ENCODE measurements around the gene NXF1.
"Not testable (repeated sequence)": the region's sequence is repeated elsewhere in the genome, so short reads cannot be mapped to it uniquely, and the experiment has no call there.

Gene NXF1

DNA sequence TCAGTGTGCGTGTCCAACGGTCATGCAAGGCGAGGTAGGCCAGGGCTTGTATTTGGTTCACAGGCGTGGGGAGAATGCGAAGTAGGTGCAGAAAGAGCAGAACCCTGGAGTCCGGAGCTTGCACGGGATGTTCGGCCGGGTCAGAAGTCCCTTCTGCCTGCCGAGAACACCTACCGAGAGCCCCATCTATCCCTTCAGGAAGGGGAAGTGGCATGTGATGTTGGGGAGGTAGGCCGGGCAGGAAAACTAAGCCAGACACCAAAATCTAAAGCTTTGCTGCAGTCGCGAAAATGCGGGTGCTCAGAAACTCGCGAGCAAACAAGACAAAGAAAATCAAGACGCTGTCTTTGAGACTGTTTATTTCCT lies 34.5 kb downstream of the NXF1 start:
- Histone ChIP-seq H3K4me1 (ENCODE audit: control insufficient read depth, insufficient read depth, low read length) (no peaks in the 10 kb centered on the region), H3K27ac (ENCODE audit: extremely low read depth, low read depth, low read length) (peak overlapping the region; percentile 72), H3K36me3 (ENCODE audit: control insufficient read depth in 2 of 2, insufficient read depth in 1 of 2, low read length in 2 of 2) (peaks cover 0 to 33% of the 10 kb centered on the region in 2 experiments; a peak in 2 of 3 replicates), H3K9me3 (ENCODE audit: control insufficient read depth, insufficient read depth, low read depth, low read length) (no peaks in the 10 kb centered on the region), H3K4me3 (ENCODE audit: low read depth, low read length) (peak overlapping the region; percentile 16)
- TF ChIP-seq SP2 (tag by site-specific recombination; IDR thresholded peaks at IDR 0.05), result no peak
- TF ChIP-seq, protein P1, sequence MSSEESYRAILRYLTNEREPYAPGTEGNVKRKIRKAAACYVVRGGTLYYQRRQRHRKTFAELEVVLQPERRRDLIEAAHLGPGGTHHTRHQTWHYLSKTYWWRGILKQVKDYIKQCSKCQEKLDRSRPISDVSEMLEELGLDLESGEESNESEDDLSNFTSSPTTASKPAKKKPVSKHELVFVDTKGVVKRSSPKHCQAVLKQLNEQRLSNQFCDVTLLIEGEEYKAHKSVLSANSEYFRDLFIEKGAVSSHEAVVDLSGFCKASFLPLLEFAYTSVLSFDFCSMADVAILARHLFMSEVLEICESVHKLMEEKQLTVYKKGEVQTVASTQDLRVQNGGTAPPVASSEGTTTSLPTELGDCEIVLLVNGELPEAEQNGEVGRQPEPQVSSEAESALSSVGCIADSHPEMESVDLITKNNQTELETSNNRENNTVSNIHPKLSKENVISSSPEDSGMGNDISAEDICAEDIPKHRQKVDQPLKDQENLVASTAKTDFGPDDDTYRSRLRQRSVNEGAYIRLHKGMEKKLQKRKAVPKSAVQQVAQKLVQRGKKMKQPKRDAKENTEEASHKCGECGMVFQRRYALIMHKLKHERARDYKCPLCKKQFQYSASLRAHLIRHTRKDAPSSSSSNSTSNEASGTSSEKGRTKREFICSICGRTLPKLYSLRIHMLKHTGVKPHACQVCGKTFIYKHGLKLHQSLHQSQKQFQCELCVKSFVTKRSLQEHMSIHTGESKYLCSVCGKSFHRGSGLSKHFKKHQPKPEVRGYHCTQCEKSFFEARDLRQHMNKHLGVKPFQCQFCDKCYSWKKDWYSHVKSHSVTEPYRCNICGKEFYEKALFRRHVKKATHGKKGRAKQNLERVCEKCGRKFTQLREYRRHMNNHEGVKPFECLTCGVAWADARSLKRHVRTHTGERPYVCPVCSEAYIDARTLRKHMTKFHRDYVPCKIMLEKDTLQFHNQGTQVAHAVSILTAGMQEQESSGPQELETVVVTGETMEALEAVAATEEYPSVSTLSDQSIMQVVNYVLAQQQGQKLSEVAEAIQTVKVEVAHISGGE (tag by site-specific recombination; conservative IDR thresholded peaks at IDR 0.05; ENCODE audit: low read depth), result peak; percentile 32; the same call in 1 of the 2 replicates
- TF ChIP-seq ZFHX2 (tag by site-specific recombination; conservative IDR thresholded peaks at IDR 0.05), result no peak
- ChIA-PET CTCF (interaction anchor here (0.6 to 4.4 kb wide), 7 partner anchors 10 to 224 kb away, joined by 3 to 37 read pairs (median 6); partner anchors contain the start of genes AHNAK, POLR2G and TMEM179B), POLR2A (interaction anchor here (0.6 to 5.4 kb wide), 18 partner anchors 9 to 197 kb away, joined by 3 to 68 read pairs (median 6); partner anchors contain the start of genes HNRNPUL2, LBHD1, POLR2G and SLC3A2)

DNA sequence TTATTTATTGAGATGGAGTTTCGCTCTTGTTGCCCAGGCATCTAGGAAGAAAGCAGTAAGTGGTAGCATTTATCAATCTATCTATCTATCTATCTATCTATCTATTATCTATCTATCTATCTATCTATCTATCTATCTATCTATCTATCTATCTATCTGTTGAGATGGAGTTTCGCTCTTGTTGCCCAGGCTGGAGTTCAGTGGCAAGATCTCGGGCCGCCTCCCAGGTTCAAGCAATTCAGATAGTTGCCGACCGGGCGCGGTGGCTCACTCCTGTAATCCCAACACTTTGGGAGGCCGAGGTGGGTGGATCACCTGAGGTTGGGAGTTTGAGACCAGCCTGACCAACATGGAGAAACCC lies 44.4 kb downstream of the NXF1 start:
- not testable (repeated sequence) for H3K4me3 ChIP-seq (ENCODE audit: low read depth, low read length); H3K9me3 ChIP-seq (ENCODE audit: control insufficient read depth, insufficient read depth, low read depth, low read length); H3K4me1 ChIP-seq (ENCODE audit: control insufficient read depth, insufficient read depth, low read length); H3K27ac ChIP-seq (ENCODE audit: extremely low read depth, low read depth, low read length)
- POLR2A ChIA-PET, result interaction anchor here (0.6 to 4.2 kb wide), 22 partner anchors 7 to 187 kb away, joined by 3 to 35 read pairs (median 7); partner anchors contain the start of genes C11orf98, CSKMT, EEF1G and HNRNPUL2
- H3K36me3 ChIP-seq (ENCODE audit: control insufficient read depth in 2 of 2, insufficient read depth in 1 of 2, low read length in 2 of 2), result peaks cover 0 to 18% of the 10 kb centered on the region in 2 experiments; a peak in 2 of 3 replicates
- peak; percentile 70 for TF ChIP-seq ZNF366 (tag by site-specific recombination; conservative IDR thresholded peaks at IDR 0.05)
- TF ChIP-seq WT1 (tag by site-specific recombination; IDR thresholded peaks at IDR 0.05), result 0 out of 2 replicates have a peak, but pooled peaks have one; percentile 11
- CTCF ChIA-PET, result interaction anchor here (3.3 kb wide), 1 partner anchor 9 kb away, joined by 28 read pairs; the partner anchor contains the start of gene TAF6L

DNA sequence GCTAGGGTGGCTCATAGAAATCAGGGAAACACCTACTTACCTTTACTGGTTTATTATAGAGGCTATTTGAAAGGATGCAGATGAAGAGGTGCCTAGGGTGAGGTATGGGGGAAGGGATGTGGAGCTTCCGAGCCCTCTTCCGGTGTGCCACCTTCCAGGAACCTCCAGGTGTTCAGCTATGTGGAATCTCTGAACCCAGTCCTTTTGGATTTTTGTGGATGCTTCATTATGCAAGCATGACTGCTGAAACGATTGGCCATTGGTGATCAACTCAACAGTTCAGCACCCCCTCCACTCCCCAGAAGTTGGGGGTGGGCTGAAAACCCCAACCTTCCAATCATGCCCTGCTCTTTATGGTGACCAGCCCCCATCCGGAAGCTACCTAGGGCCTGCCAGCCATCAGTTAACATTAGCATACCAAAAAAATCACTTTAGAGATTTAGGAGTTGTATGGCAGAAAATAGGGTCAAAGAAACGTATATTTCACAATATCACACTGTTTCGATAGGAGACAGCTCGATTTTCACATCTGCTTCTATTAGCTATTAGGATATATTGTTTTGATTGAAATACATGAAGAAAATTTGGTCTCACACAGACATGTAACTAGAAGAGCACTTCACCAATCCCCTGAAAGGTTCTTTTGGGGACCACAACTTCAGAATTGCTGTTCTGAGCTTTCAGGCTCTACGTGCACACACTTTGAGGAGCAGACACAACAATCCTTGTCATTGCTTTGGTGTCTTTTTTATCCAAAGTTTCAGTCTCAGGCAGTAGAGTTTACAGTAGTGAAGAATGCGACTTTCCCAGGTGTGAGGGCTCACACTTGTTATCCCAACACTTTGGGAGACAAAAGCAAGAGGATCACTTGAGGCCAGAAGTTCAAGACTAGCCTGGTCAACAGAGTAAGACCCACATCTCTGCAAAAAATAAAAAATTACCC lies 47.1 kb downstream of the NXF1 start:
- no peak overlapping the region for H3K4me3 ChIP-seq (ENCODE audit: low read depth, low read length)
- H3K4me1 ChIP-seq (ENCODE audit: control insufficient read depth, insufficient read depth, low read length), result peaks cover 4% of the 10 kb centered on the region; the same call in 1 of the 2 replicates
- H3K36me3 ChIP-seq (ENCODE audit: control insufficient read depth in 2 of 2, insufficient read depth in 1 of 2, low read length in 2 of 2), result peaks cover 0 to 7% of the 10 kb centered on the region in 2 experiments; a peak in 2 of 3 replicates
- no peak overlapping the region for H3K27ac ChIP-seq (ENCODE audit: extremely low read depth, low read depth, low read length)
- POLR2A ChIA-PET, result interaction anchor here (1.1 to 1.5 kb wide), 3 partner anchors 11 to 97 kb away, joined by 3 to 4 read pairs (median 4); partner anchors contain the start of gene TMEM179B
- no peaks in the 10 kb centered on the region for H3K9me3 ChIP-seq (ENCODE audit: control insufficient read depth, insufficient read depth, low read depth, low read length)
- no peak for TF ChIP-seq ZNF404 (tag by site-specific recombination; IDR thresholded peaks at IDR 0.05)
- no peak for TF ChIP-seq ZNF514 (tag by site-specific recombination; IDR thresholded peaks at IDR 0.05)
- TF ChIP-seq ZNF843 (tag by site-specific recombination; IDR thresholded peaks at IDR 0.05), result no peak
- TF ChIP-seq, protein P2, sequence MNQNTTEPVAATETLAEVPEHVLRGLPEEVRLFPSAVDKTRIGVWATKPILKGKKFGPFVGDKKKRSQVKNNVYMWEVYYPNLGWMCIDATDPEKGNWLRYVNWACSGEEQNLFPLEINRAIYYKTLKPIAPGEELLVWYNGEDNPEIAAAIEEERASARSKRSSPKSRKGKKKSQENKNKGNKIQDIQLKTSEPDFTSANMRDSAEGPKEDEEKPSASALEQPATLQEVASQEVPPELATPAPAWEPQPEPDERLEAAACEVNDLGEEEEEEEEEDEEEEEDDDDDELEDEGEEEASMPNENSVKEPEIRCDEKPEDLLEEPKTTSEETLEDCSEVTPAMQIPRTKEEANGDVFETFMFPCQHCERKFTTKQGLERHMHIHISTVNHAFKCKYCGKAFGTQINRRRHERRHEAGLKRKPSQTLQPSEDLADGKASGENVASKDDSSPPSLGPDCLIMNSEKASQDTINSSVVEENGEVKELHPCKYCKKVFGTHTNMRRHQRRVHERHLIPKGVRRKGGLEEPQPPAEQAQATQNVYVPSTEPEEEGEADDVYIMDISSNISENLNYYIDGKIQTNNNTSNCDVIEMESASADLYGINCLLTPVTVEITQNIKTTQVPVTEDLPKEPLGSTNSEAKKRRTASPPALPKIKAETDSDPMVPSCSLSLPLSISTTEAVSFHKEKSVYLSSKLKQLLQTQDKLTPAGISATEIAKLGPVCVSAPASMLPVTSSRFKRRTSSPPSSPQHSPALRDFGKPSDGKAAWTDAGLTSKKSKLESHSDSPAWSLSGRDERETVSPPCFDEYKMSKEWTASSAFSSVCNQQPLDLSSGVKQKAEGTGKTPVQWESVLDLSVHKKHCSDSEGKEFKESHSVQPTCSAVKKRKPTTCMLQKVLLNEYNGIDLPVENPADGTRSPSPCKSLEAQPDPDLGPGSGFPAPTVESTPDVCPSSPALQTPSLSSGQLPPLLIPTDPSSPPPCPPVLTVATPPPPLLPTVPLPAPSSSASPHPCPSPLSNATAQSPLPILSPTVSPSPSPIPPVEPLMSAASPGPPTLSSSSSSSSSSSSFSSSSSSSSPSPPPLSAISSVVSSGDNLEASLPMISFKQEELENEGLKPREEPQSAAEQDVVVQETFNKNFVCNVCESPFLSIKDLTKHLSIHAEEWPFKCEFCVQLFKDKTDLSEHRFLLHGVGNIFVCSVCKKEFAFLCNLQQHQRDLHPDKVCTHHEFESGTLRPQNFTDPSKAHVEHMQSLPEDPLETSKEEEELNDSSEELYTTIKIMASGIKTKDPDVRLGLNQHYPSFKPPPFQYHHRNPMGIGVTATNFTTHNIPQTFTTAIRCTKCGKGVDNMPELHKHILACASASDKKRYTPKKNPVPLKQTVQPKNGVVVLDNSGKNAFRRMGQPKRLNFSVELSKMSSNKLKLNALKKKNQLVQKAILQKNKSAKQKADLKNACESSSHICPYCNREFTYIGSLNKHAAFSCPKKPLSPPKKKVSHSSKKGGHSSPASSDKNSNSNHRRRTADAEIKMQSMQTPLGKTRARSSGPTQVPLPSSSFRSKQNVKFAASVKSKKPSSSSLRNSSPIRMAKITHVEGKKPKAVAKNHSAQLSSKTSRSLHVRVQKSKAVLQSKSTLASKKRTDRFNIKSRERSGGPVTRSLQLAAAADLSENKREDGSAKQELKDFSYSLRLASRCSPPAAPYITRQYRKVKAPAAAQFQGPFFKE (tag by site-specific recombination; IDR thresholded peaks at IDR 0.05; ENCODE audit: borderline replicate concordance), result no peak
- no peak for TF ChIP-seq ZNF561 (tag by site-specific recombination; IDR thresholded peaks at IDR 0.05; ENCODE audit: borderline replicate concordance)
- TF ChIP-seq, protein P3, sequence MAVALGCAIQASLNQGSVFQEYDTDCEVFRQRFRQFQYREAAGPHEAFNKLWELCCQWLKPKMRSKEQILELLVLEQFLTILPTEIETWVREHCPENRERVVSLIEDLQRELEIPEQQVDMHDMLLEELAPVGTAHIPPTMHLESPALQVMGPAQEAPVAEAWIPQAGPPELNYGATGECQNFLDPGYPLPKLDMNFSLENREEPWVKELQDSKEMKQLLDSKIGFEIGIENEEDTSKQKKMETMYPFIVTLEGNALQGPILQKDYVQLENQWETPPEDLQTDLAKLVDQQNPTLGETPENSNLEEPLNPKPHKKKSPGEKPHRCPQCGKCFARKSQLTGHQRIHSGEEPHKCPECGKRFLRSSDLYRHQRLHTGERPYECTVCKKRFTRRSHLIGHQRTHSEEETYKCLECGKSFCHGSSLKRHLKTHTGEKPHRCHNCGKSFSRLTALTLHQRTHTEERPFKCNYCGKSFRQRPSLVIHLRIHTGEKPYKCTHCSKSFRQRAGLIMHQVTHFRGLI (tag by site-specific recombination; IDR thresholded peaks at IDR 0.05), result no peak
- TF ChIP-seq ZNF596 (tag by site-specific recombination; IDR thresholded peaks at IDR 0.05), result no peak
- CTCF ChIA-PET, result interaction anchor here (0.8 to 1.9 kb wide), 2 partner anchors 9 to 12 kb away, joined by 5 to 6 read pairs; no protein-coding TSS in a partner anchor

Measured in HEK293 (cell line).